Ovary (tissue), 9 donors: ENCODE measurements around the gene DCDC2C. TPM values are rescaled to one million over a fixed set of nuclear protein-coding genes. Genes with fewer than 3 reads are reported as not detected.

ENCODE experiments used
- DNase-seq, 5 donors: peaks; one replicate each; pipeline ENCODE4 v3.0.0-alpha.2; 2019 to 2020
- H3K27ac ChIP-seq, 2 donors: fragments of 200-600 bp; one replicate each; pipeline versions ENCODE4 v1.5.1 to v1.8.0; 2019 to 2022
- H3K27me3 ChIP-seq: fragments of 200-600 bp; one replicate; pipeline ENCODE4 v1.8.0; 2022
- H3K36me3 ChIP-seq: fragments of 200-600 bp; sonication (generic); one replicate; pipeline ENCODE4 v1.5.1; 2019
- H3K4me1 ChIP-seq: one replicate; pipeline ENCODE4 v1.8.1; 2013; ENCODE audit warnings: mild to moderate bottlenecking, moderate library complexity; ENCODE audit not compliant: insufficient read depth
- H3K4me3 ChIP-seq: fragments of 200-600 bp; sonication (generic); one replicate; pipeline ENCODE4 v1.5.1; 2017
- H3K9me3 ChIP-seq, 2 donors: fragments of 200-600 bp in 1 of 2; sonication (generic) in 1 of 2; one replicate each; pipeline versions ENCODE4 v1.5.1 to v1.8.1; 2013 to 2019; ENCODE audit warnings: mild to moderate bottlenecking in 1 of 2, moderate library complexity in 1 of 2
- EP300 ChIP-seq: sonication (generic); formaldehyde crosslinking; IDR thresholded peaks from one replicate; pipeline ENCODE4 v1.6.1; 2017; ENCODE audit warnings: antibody characterized with exemption
- POLR2A ChIP-seq: fragments of 450-650 bp; IDR thresholded peaks from one replicate; pipeline ENCODE4 v1.6.1; 2017; ENCODE audit warnings: antibody characterized with exemption, mild to moderate bottlenecking, moderate library complexity
- WGBS, 3 donors: extraction: QIAGEN DNeasy Blood & Tissue Kit in 1 of 3; methylation state at CpG; one replicate each; pipeline versions ENCODE4 v1.1.5 to v1.1.7; 2013 to 2017; 5-methylcytosine and 5-hydroxymethylcytosine counted together
- intact Hi-C, 4 donors: fragments of 100-400 bp; cut with DNase I; formaldehyde crosslinking; loops; one replicate each; pipeline versions ENCODE4 v1.11.0 to v1.15.1; 2022 to 2023
- polyA plus RNA-seq, 2 donors: library from polyadenylated mRNA; stranded (reverse); fragments of 200-250 nt in 1 of 2; fragments of 350-450 nt in 1 of 2; fragmentation: Illumina TruSeq in 1 of 2; extraction: RNeasy Lipid Tissue Mini Kit (QIAGEN cat#74804) in 1 of 2; gene quantifications; one replicate each; pipeline ENCODE4 v1.2.3, GENCODE V29; 2013 to 2014
- total RNA-seq, 7 donors: library from RNA; depleted of rRNA in 2 of 7; stranded (reverse); fragments of >200 nt in 2 of 7; fragmentation: NEBNext Ultra II Directional in 3 of 7; extraction: Animal tissue kit (Norgen Biotek cat#: 25700) in 3 of 7; gene quantifications; one replicate each; pipeline versions ENCODE4 v1.1.0 to v1.2.4, GENCODE V29; 2016 to 2023
- TF ChIP-seq, protein P1 (sequence below), 3 donors: fragments of 450-650 bp in 2 of 3; fragments of 200-600 bp in 1 of 3; IDR thresholded peaks; one replicate each; pipeline versions ENCODE4 v1.5.1 to v1.8.0; 2016 to 2022; ENCODE audit warnings: antibody characterized with exemption in 3 of 3, mild to moderate bottlenecking in 1 of 3
- donor health status: DM: no; HTN: no; CAD: no; lungs with moderate emphysema.
- donor health status: DM: no; HTN: no; CAD: no.
- donor health status: Bipolar disorder and iron deficiency.
- donor health status: DM: yes; HTN: yes; CAD: no.
- donor health status: DM: no; HTN: no; CAD: no.
- donor health status: DM: yes; HTN: yes; CAD: no.

DCDC2C gene
- total and polyA plus RNA-seq, 9 donors, result 0.11 to 0.95 (median 0.42) TPM; not detected in 6

- WGBS, 3 donors, result 81 to 90% (median 85%) methylated on average over 9 of the region's 9 CpGs
- intact Hi-C loops, result no loop called here
- Histone ChIP-seq H3K36me3 (no peaks in the 10 kb centered on the region), H3K4me1 (peaks cover 3% of the 10 kb centered on the region), H3K27me3 (no peaks in the 10 kb centered on the region), H3K9me3 (no peaks in the 10 kb centered on the region), H3K27ac (no peak overlapping the region), H3K4me3 (no peak overlapping the region)
- TF ChIP-seq, protein P1, sequence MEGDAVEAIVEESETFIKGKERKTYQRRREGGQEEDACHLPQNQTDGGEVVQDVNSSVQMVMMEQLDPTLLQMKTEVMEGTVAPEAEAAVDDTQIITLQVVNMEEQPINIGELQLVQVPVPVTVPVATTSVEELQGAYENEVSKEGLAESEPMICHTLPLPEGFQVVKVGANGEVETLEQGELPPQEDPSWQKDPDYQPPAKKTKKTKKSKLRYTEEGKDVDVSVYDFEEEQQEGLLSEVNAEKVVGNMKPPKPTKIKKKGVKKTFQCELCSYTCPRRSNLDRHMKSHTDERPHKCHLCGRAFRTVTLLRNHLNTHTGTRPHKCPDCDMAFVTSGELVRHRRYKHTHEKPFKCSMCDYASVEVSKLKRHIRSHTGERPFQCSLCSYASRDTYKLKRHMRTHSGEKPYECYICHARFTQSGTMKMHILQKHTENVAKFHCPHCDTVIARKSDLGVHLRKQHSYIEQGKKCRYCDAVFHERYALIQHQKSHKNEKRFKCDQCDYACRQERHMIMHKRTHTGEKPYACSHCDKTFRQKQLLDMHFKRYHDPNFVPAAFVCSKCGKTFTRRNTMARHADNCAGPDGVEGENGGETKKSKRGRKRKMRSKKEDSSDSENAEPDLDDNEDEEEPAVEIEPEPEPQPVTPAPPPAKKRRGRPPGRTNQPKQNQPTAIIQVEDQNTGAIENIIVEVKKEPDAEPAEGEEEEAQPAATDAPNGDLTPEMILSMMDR (IDR thresholded peaks at IDR 0.05), result no peak
- TF ChIP-seq EP300 (no peak), POLR2A (no peak)
- no peak for DNase-seq
Observed at GRCh38 chr2:3729786-3730185, 26.4 kb downstream of the DCDC2C start.

- intact Hi-C loops, result no loop called here
- no peak overlapping the region for H3K4me3 ChIP-seq
- DNase-seq, result no peak
- no peak overlapping the region for H3K27ac ChIP-seq
- 88 to 92% (median 91%) methylated on average over 8 of the region's 8 CpGs for WGBS, 3 donors
- H3K27me3 ChIP-seq, result no peaks in the 10 kb centered on the region
- no peaks in the 10 kb centered on the region for H3K9me3 ChIP-seq
- H3K36me3 ChIP-seq, result no peaks in the 10 kb centered on the region
- peaks cover 3% of the 10 kb centered on the region for H3K4me1 ChIP-seq
- no peak for TF ChIP-seq EP300
- no peak for TF ChIP-seq POLR2A
- TF ChIP-seq, protein P1 (IDR thresholded peaks at IDR 0.05), result no peak
Observed at GRCh38 chr2:3730646-3731045, 27.3 kb downstream of the DCDC2C start.

GRCh38 chr2:3731829-3732228 lies 28.5 kb downstream of the DCDC2C start:
- no peak for TF ChIP-seq POLR2A
- TF ChIP-seq, protein P1 (IDR thresholded peaks at IDR 0.05), result no peak
- H3K9me3 ChIP-seq, result no peaks in the 10 kb centered on the region
- peaks cover 3% of the 10 kb centered on the region for H3K4me1 ChIP-seq
- intact Hi-C loops, result no loop called here
- no peak overlapping the region for H3K4me3 ChIP-seq
- WGBS, 3 donors, result 91 to 95% (median 94%) methylated on average over 7 of the region's 7 CpGs
- no peaks in the 10 kb centered on the region for H3K36me3 ChIP-seq
- H3K27ac ChIP-seq, result no peak overlapping the region
- no peak for DNase-seq
- no peaks in the 10 kb centered on the region for H3K27me3 ChIP-seq

GRCh38 chr2:3736112-3736511 lies 32.7 kb downstream of the DCDC2C start:
- H3K4me3 ChIP-seq, result no peak overlapping the region
- no peak for TF ChIP-seq EP300
- TF ChIP-seq POLR2A, result no peak
- 89 to 90% (median 90%) methylated on average over 7 of the region's 7 CpGs for WGBS, 3 donors

DNA sequence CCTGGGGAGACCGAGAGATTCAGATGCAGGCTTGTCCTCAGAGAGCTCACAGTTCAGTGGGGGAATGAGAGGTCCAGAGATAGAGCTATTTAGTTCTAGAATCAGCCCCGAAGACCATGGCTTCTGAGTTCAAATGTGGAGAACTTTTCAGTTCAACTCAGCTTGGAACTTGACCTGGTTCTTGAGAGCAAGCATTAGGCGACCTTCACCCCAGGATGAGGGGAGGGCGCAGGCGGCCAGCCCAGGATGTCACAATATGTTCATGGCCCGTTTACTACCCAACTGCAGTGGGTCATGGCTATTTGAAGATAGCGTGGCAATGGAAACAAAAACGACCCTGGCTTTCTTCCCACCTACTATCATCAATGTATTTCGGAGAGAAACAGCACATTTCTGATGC lies 33.8 kb downstream of the DCDC2C start:
- intact Hi-C loops, result no loop called here
- Histone ChIP-seq H3K9me3 (no peaks in the 10 kb centered on the region), H3K4me3 (no peak overlapping the region), H3K27ac (no peak overlapping the region), H3K27me3 (no peaks in the 10 kb centered on the region), H3K4me1 (no peaks in the 10 kb centered on the region), H3K36me3 (no peaks in the 10 kb centered on the region)
- DNase-seq, result no peak
- TF ChIP-seq POLR2A (no peak), EP300 (no peak)
- TF ChIP-seq, protein P1 (IDR thresholded peaks at IDR 0.05), result no peak
- 71 to 72% (median 71%) methylated on average over 9 of the region's 9 CpGs for WGBS, 3 donors

More at GRCh38 chr2:3736112-3736511, 32.7 kb downstream of the DCDC2C start:
- H3K27me3 ChIP-seq, result no peaks in the 10 kb centered on the region
- intact Hi-C loops, result no loop called here
- H3K4me1 ChIP-seq, result no peaks in the 10 kb centered on the region
- H3K36me3 ChIP-seq, result no peaks in the 10 kb centered on the region
- no peaks in the 10 kb centered on the region for H3K9me3 ChIP-seq
- no peak overlapping the region for H3K27ac ChIP-seq
- DNase-seq, result no peak
